SKM-1 treated with dmso at 0.1 percent for 144 hours (cell line): ENCODE data around the gene REV3L.

Source experiments
- DNase-seq: peaks from one replicate; lab custom pipeline; 2025; ENCODE audit not compliant: unreplicated experiment; lab: John Stamatoyannopoulos, UW

Gene REV3L

DNA sequence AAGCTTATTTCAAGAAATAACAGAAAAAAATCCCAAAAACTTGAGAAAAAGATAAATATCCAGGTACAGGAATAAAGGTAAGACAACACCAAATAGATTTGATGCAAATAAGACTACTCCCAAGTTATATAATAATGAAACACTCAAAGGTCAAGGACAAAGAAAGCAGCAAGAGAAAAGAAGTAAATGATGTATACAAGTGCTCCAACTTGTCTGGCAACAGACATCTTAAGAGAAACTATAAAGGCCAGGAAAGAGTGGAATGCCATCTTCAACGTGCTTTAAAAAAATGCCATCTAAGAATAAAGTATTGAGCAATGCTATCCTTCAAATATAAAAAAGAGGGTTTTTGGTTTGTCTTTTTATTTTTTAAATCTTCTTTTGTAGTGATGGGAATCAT is 54.2 kb downstream of the REV3L start:
- no peak for DNase-seq

DNA sequence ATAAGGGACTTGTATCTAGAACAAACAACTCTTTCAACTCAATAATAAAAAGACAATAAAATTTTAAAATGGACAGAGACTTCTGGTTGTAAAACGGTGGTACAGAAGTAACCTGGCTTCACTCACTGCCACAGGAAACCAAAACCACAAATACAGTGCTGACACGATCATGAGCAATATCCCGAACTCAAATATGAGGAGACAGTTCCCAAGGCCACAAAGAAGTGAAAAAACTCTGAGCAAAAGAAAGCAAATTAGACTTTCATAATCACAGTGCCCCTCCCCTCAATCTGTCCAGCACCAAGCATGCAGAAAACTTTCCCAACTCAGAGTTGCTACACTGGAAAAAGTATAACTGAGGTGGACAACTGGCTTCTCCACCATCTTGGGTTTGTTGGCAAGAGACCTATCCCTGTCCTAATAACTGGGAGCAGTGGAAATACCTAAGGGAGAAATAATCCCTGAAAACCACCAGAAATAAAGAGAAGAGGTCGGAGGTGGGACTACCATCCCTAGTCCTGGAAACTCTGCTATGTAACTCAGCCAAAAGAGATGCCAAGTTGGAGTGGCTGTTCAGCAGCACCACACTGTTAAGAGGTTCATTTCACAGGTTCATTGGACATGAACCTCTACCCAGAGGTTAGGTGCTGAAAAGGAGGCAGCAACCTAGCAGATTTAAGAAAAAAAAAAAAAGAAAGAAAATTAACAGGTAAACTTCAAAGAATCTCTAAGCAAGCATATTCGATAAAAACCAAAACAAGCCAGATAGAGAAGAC is 55.5 kb downstream of the REV3L start:
- peak; percentile 54 for DNase-seq

DNA sequence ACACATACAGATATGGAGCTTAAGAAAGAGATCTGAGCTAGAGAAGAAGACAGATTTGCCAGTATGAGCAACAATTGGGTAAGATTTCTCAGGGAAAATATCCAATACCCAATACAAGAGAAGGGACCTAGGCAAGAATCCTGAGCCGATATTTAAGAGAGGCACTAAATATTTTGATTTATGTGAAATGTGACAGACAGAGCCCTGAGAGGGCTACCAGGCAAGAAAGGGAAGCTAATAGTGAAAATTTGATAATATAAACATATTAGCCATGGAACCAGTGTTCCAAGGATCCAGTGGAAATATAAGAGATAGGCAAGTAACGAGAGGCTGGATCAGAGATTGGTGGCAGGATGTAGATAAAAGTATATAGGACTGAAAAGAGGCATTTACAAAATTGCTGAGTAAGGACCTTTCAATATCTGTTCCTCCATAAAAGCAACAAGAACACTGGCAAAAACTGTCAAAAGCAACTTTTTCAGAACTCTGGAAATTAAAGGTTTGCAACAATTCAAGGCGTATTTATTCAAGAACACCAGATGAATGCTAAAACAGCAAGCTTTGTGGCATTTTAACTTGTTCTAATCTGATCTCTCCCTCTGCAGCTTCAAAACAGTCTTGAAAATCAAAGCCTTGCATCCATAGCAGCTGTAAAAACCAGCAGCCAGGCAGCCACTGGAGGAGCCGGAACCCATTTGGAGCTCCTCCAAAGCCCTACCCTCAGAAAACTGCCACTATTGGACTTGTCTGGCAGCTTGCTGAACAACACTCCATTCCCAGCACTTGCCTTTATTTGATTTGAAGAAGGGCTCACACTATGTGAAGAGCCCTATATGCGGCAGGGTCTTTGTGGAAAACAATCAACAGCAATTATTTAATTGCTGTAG is 58.8 kb downstream of the REV3L start:
- DNase-seq = no peak

DNA sequence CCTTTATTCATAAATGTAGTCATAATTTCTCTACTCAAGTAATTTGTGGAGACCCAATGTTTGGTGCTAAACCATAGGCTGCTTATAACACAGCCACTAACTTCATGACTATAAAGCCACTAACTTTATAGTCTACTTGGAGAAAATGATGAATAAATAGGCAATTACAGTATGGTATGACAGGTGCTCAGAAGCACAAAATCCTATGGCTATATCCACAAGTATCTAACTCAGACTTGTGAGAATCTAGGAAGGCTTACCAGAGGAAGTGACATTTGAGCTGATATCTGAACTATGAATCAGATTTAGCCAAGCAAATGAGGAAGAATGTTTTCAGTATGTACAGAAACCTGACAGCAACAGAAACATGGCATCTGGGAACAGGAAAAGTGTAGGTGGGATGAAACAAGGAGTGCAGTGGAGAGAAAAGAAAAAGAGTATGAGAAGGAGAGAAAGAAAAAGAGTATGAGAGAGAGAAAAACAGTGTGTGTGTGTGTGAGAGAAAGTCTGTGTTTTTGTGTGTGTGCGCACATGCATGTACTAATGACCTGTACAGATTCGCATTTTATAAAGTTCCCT is 59.9 kb downstream of the REV3L start:
- DNase-seq = no peak

DNA sequence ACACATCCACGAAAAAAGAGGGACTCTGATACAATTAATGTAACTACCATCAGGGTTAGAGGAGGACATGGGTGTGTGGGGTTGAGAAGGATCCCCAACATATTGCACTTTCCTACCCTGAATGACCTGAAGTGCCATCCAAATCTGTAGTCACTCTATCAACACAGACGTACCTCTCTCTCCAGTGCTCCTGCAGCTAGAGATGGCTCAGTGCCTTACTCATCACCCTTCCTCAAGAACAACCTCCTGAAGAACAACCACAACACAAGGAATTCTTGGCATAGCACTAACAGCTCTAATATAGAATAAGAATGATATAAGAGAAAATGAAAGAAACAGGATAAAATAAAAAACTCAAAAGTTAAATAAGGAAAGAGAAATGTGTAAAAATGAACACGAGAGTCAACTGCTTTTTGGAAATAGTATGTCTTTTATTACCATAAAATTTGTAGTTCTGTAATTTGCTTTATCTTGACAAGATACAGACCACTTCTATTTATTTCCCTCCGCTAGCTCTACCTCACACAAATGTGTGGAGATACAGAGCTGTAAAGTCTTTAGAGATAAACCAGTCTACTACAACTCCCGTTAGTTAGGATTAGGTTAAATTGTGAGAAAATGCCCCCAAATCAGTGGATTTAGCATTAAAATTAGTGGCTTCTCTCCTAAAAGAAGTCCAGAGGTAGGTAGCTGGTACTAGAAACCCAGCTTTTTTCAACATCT is 63.9 kb downstream of the REV3L start:
- DNase-seq = no peak

DNA sequence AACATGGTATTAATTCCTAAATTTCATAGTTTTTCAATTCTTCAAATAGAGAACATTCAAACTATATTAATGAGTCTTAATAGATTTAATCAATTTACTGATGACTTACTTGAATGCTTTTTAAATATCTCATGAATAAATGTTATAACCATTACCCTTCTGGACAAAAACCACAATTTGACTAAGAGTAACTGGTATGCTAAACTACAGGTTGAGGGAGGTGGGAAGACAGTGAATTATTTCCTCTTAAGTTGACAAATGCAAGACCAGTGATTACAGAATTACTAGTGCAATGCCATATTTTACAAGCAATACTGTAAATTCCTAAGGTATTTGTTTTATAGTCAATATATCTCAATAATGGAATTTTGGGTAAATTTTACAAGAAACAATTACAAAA is 65.1 kb downstream of the REV3L start:
- no peak for DNase-seq

DNA sequence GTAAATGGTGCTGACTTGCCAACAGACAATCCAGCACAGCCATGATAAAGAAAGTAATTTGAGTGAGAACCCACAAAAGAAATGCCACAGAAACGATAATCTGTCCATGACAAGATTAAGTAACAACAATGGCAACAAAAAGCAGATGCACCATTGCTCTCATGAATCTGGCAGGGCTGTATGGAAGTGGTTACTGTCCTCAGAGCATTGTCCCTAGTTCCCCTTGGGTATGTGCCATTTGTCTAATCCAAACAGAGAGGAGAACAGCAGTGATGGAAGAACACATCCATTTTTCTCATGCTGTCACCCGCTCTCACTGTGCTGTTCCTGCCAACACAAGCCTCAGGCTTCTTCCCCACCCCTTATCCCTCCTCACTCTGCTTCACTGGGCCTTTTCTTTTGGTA is 65.8 kb downstream of the REV3L start:
- DNase-seq = no peak

DNA sequence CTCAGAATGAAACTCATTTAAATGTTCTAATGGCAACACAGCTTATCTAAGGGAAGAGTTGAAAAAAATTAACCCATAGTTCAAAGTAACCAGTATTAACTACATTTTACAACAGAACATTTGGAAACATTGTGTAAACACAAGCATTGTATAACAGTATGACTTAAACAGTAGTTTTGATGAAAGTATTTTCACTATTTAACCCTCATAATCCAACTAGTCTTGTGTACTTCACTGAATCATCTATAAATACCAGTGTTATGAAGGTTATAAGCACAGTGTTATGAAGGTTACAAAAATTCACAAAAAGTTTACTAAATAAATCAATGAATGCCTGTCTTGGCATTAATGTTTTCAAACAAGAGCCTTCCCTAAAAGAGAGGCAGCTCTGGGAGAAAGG is 66.5 kb downstream of the REV3L start:
- DNase-seq = no peak

DNA sequence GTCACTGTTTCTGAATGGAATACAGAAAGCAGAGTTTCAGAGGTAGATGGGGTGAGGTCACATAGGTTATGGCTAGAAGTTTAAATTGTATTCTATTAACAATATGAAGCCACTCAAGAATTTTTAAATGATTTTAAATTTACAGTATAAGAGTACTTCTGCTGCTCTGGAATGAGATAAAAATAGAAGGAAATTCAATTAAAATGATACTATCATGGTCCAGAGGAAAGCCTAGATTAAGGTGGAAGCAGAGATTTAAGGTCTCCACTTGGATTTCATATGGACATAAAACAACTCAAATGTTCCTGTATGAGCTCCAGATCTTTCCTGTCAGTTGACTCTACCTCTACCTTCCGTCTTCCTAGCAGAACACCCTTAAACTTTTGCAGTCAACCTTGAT is 68.6 kb downstream of the REV3L start:
- DNase-seq = no peak

DNA sequence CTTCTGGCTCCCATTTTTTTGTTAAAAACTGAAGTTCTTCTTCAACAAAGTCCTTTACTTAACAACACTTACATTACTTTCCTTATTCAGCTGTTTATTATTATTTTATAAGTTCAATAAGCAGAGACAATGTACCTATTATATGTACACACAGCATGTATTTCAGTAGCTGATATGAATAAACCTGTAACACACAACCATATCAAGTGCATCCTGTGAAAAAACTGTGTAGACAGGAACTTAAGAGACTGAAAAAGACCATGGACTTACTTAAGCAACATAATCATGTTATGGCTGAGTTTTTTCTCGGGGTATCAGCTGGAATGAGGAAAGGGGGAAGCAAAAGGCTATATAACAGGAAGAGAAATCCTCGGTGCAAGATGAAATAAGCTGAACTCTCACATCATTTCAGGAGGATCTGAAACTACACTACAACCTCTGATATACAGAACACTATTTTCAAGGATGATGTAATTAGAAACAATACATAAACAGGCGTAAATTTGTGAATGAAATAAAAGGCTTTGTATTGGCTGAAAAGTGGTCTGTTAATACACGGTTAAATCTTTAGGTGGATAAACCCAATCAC is 70.9 kb downstream of the REV3L start:
- DNase-seq = peak; percentile 53

DNA sequence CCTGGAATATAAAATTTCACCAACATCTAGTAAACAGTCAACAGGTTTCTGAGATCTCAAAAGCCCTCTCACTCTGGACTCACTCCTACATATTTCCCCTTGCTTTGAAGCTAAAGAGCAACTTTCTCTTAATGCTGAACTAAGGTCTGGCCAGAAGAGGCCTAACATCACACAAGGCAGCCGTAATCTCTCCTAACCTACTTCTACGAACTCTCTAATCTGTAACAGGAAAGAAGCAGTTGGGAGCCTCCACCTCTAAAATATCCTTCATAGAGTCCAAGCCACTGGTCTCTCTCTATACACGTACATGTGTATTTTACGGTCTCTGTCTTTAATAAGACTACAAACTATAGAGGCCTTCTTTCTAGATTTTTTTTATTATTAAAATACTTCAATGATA is 72.0 kb downstream of the REV3L start:
- no peak for DNase-seq

DNA sequence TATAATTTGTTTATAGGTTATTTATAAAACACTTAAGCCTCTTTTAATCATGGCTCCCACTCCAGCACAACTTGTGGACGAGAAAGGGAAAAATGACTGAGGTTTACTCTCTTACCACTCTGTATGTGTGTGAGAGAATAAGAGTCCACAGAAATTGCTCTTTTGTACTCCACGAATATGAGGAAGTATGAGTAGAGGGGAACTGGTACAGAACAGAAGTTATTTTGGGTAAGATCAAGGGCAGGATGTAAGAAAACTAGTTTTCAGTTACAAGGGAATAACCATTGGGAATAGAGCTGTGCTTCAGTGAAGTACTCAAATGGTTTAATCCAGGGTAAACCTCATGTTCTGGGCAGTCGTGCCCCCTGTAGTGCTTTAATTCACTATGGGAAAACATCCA is 72.6 kb downstream of the REV3L start:
- DNase-seq = peak; percentile 63

DNA sequence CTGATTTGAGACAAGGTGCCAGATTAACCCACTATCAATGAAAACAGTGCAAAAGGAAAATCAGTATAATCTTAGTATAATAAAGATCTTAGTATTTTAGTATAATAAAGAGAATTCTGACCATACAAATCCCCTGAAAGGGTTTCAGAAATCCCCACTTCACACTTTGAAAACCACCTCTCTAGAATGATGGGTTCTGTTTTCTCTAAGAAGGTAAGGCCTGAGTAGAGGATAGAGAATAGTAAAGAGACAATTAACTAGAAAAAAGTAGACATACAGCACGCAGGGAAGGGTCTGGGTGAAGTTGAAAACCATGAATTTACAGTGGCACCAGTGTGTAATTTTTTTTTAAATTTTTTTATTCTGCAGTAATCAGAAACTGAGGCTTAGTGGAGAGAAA is 73.6 kb downstream of the REV3L start:
- DNase-seq = no peak

DNA sequence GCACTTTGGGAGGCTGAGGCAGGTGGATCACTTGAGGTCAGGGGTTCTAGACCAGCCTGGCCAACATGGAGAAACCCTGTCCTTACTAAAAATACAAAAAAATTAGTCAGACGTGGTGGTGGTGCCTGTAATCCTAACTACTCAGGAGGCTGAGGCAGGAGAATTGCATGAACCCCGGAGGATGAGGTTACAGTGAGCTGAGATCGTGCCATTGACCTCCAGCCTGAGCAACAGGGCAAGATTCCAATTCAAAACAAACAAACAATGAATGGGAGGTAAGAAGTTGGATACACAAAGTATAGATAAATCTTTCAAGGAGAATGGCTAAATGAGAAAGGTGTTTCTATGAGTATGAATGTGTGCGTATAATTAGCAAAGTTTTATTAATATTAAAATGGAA is 75.3 kb downstream of the REV3L start:
- no peak for DNase-seq

DNA sequence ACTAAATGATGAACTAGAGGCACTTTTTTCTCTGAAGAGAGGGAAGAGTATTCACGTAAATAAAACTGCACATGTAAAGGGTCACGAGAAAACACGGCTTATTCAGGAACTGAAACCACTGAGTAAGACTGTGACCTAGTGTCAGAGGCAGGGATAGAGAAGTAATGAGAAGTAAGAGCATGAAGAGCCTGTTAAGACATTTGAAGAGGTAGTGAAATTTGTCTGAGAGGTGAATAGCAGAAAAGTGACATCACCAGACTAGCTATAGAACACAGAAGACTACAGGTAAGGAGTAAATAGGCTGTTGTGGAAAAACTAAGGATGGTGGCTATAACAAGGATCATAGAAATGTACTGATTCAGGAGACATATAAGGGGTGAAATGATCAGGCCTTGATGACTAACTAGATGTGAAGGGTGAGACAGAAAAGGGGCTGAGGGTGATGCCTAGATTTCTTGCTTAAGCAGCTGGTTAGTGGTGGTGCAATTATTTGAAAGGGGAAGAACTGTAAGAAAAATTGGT is 76.8 kb downstream of the REV3L start:
- DNase-seq = peak; percentile 89

DNA sequence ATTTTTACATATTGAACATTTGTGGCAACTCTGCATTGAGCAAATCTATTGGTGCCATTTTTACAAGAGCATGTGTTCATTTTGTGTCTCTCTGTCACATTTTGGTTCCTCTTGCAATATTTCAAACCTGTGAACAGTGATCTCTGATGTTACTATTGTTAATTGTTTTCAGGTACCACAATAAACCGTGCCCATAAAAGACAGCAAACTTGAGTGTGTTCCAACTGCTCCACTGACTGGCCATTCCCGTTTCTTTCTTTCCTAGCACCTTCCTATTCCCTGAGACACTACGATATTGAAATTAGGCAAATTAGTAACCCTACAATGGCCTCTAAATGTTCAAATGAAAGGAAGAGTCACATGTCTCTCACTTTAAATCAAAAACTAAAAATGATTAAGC is 79.6 kb downstream of the REV3L start:
- no peak for DNase-seq

DNA sequence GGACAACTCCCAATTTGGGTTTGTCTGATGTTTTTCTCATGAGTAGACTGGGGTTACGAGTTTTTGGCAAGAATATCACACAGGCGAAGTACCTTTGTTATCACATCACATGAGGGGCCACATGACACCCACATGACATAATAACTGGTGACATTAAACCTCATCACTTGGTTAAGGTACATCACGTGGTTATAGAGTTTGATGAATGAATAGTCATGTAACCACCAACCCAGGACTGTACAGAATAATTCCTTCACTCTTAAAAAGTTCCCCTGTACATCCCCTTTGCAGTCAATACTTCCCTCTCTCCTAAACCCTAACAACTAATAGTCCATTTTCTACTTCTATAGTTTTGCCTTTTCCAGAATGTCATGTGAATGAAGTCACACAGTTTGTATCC is 83.4 kb downstream of the REV3L start:
- no peak for DNase-seq

DNA sequence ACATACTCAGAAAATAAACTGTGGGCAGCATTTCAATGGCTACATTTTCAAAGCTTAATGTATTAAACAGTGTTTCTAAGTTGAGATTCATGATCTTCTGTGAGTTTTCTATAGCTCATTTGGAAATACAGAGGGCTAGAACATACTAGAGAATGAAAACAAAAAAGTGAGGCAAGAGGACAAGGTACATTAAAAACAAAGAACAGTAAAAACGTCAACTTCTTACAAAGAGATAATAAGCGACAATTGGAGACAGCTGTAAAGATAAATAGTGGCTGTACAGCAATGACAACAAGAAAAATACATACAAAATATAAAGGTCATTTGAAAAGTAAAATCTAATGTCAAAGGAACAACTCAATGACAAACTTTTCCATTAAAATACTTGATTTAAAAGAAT is 94.3 kb downstream of the REV3L start:
- DNase-seq = no peak

DNA sequence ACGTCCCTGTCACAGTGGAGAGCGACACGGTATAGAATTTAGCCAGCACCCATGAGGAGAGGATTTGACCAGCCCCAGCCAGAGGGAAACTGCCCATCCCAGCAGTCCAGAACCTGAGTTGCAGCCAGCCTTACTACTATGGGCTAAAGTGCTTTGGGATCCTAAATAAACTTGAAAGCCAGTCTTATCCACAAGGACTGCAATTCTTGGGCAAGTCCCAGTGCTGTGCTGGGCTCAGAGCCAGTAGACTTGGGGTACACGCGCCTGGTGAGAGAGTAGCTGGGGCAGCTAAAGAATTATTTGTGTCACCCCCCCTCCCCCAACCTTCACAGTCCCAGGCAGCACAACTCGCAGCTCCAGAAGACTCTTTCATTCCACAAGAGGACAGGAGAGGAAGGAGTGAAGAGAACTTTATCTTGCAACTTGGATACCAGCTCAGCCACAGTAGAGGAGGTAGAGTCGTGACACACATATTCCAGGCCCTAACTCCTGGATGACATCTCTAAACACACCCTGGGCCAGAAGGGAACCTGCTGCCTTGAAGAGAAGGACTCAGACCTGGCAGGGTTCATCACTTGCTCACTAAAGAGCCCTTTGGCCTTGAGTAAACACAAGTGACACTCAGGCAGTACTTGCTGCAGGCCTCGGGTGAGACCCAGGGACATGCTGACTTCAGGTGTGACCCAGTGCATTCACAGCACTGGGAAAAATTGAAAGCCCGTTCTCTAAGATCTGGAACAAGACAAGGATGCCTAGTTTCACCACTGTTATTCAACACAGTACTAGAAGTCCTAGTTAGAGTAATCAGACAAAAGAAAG is 100.3 kb downstream of the REV3L start:
- no peak for DNase-seq

DNA sequence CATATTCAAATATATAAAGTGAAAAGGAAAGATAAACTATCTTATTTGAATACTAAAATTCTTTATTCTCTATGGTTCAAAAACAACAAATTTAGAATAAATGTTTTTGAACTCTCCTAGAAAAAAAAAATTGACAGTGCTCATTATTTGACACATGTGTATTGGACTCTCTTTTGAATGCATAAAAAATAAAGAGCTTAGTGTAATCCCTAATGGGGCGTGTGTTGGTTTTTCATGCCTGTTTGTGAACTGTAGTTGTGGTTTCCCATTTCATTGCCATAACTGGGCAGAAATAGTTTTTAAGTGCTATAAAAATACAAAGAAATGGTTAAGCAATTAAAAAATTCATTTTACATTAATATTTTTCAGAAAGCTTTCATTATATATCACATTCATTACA is 101.3 kb downstream of the REV3L start:
- no peak for DNase-seq
